AG04450 (cell line): ENCODE data around the gene NEDD4. TPM values are rescaled to one million over a fixed set of nuclear protein-coding genes. Genes with fewer than 3 reads are reported as not detected.

Experiments used
- CTCF ChIA-PET: fragments of 300-600, 350-600 bp; formaldehyde crosslinking; extraction: SDS; loops from one replicate; lab custom pipeline; 2022; ENCODE audit warnings: antibody characterized with exemption, inconsistent platforms; lab: Charles Lee
- POLR2A ChIA-PET: fragments of 350-600 bp; formaldehyde crosslinking; extraction: SDS; loops from one replicate; lab custom pipeline; 2021; ENCODE audit warnings: antibody characterized with exemption, inconsistent platforms; lab: Yijun Ruan, JAX
- DNase-seq: peaks from one replicate; pipeline ENCODE4 v3.0.0-alpha.2; 2011; ENCODE audit warnings: low read depth, low spot score
- H3K27ac ChIP-seq: one replicate; pipeline ENCODE4 v1.5.1; 2012; ENCODE audit warnings: low read depth, low read length, control low read depth
- H3K27me3 ChIP-seq: one replicate; pipeline ENCODE4 v1.6.0; 2012; ENCODE audit warnings: low read length; ENCODE audit not compliant: control insufficient read depth, insufficient read depth
- H3K4me3 ChIP-seq: 2 replicates; pipeline ENCODE4 v1.5.1; 2011; ENCODE audit warnings: mild to moderate bottlenecking, low read depth, low read length, control low read depth
- H3K9me3 ChIP-seq: 2 replicates; pipeline ENCODE4 v1.5.1; 2012; ENCODE audit warnings: low read length; ENCODE audit not compliant: control insufficient read depth, insufficient read depth
- CTCF ChIP-seq: IDR thresholded peaks from 2 replicates; pipeline ENCODE4 v1.5.1; 2011; ENCODE audit warnings: low read depth, low read length, control low read depth, inconsistent platforms
- polyA plus RNA-seq: library from polyadenylated mRNA; depleted of rRNA; stranded (reverse); fragments of >200 nt; gene quantifications from 2 replicates; pipeline ENCODE4 v1.2.3, GENCODE V29; 2011

The NEDD4 gene
- polyA plus RNA-seq, 1 experiment = 57.8 TPM

- CTCF ChIA-PET = interaction anchor here (0.9 kb wide), 1 partner anchor 53 kb away, joined by 3 read pairs; no protein-coding TSS in a partner anchor
- DNase-seq = no peak
- no peaks in the 10 kb centered on the region for H3K27me3 ChIP-seq
These were observed 6.2 kb upstream of the NEDD4 start for GRCh38 chr15:55999658-56000057.

GRCh38 chr15:55998478-55998877, 5.1 kb upstream of the NEDD4 start:
- Histone ChIP-seq H3K4me3 (no peak overlapping the region), H3K27me3 (no peaks in the 10 kb centered on the region), H3K9me3 (no peaks in the 10 kb centered on the region; the same call in 1 of the 2 replicates), H3K27ac (no peak overlapping the region)
- ChIA-PET POLR2A (no interaction called here), CTCF (interaction anchor here (1.3 kb wide), 1 partner anchor 55 kb away, joined by 3 read pairs; no protein-coding TSS in a partner anchor)
- no peak for DNase-seq
- no peak for TF ChIP-seq CTCF

More at GRCh38 chr15:55999658-56000057, 6.2 kb upstream of the NEDD4 start:
- H3K9me3 ChIP-seq = no peaks in the 10 kb centered on the region; the same call in 1 of the 2 replicates
- TF ChIP-seq CTCF = no peak
- POLR2A ChIA-PET = no interaction called here
- no peak overlapping the region for H3K27ac ChIP-seq
- no peak overlapping the region for H3K4me3 ChIP-seq

- POLR2A ChIA-PET = interaction anchor here (0.6 to 0.7 kb wide), 2 partner anchors 76 to 751 kb away, joined by 3 to 4 read pairs; no protein-coding TSS in a partner anchor
- CTCF ChIA-PET = interaction anchor here (0.7 to 2.7 kb wide), 11 partner anchors 9 to 435 kb away, joined by 3 to 16 read pairs (median 4); no protein-coding TSS in a partner anchor
- Histone ChIP-seq H3K27ac (peak overlapping the region; percentile 86), H3K9me3 (no peaks in the 10 kb centered on the region), H3K27me3 (no peaks in the 10 kb centered on the region), H3K4me3 (peak overlapping the region; percentile 78)
- TF ChIP-seq CTCF = peak; percentile 33
- DNase-seq = peak; percentile 33
These were observed 570 bp upstream of the NEDD4 start for GRCh38 chr15:55993804-55994560.

- ChIA-PET CTCF (interaction anchor here (1.0 to 2.7 kb wide), 6 partner anchors 8 to 235 kb away, joined by 3 to 16 read pairs (median 4); no protein-coding TSS in a partner anchor), POLR2A (interaction anchor here (0.6 to 1.0 kb wide), 2 partner anchors 75 to 242 kb away, joined by 3 read pairs; no protein-coding TSS in a partner anchor)
- TF ChIP-seq CTCF = no peak
- H3K4me3 ChIP-seq = peak overlapping the region; percentile 78
- no peaks in the 10 kb centered on the region for H3K9me3 ChIP-seq
- DNase-seq = peak; percentile 13
- H3K27ac ChIP-seq = peak overlapping the region; percentile 77
- H3K27me3 ChIP-seq = no peaks in the 10 kb centered on the region
These were observed 672 bp downstream of the NEDD4 start for GRCh38 chr15:55992769-55993110.
